CD4-positive, alpha-beta memory T cell (primary cell): Measurements from ENCODE around the gene LHFPL3. TPM values are rescaled to one million over a fixed set of nuclear protein-coding genes. Genes with fewer than 3 reads are reported as not detected.

Source experiments
- CTCF ChIA-PET: fragments of 350-600 bp; sonication (Branson Sonifier 250); formaldehyde crosslinking; loops from one replicate; lab custom pipeline; 2021; ENCODE audit warnings: inconsistent platforms; ENCODE audit not compliant: partially characterized antibody; lab: Charles Lee
- POLR2A ChIA-PET: fragments of 350-600 bp; sonication (Branson Sonifier 250); formaldehyde crosslinking; loops from one replicate; lab custom pipeline; 2021; ENCODE audit not compliant: partially characterized antibody; lab: Charles Lee
- DNase-seq, 5 donors: peaks; one replicate each; pipeline versions ENCODE4 v3.0.0 to v3.0.0-alpha.2; 2020 to 2022; ENCODE audit warnings: mixed read lengths in 1 of 5
- H3K27ac ChIP-seq: one replicate; pipeline ENCODE4 v1.7.0; 2013; ENCODE audit warnings: low read depth, low read length
- H3K27me3 ChIP-seq: 2 replicates; pipeline ENCODE4 v1.7.0; 2013; ENCODE audit warnings: mild to moderate bottlenecking, low read length, moderate library complexity; ENCODE audit not compliant: insufficient read depth
- H3K36me3 ChIP-seq: 2 replicates; pipeline ENCODE4 v1.7.0; 2013; ENCODE audit warnings: mild to moderate bottlenecking, low read length, moderate library complexity; ENCODE audit not compliant: insufficient read depth
- H3K4me1 ChIP-seq: 2 replicates; pipeline ENCODE4 v1.7.0; 2013; ENCODE audit warnings: mild to moderate bottlenecking, low read length, moderate library complexity; ENCODE audit not compliant: insufficient read depth
- H3K4me3 ChIP-seq, 2 donors: one replicate each; pipeline ENCODE4 v1.7.0; 2013; ENCODE audit warnings: low read length in 2 of 2, mild to moderate bottlenecking in 1 of 2
- H3K9me3 ChIP-seq, 2 donors: one replicate each; pipeline ENCODE4 v1.7.0; 2013; ENCODE audit warnings: low read length in 2 of 2, control low read depth in 1 of 2; ENCODE audit not compliant: control insufficient read depth in 1 of 2
- H3K27ac Mint-ChIP-seq, 7 donors: one replicate each; pipeline ENCODE4 v1.8.0; 2020 to 2021; ENCODE audit warnings: mixed read lengths in 7 of 7, mild to moderate bottlenecking in 6 of 7, inconsistent platforms in 3 of 7, moderate library complexity in 3 of 7
- H3K27me3 Mint-ChIP-seq, 2 donors: one replicate each; pipeline ENCODE4 v1.8.0; 2020 to 2021; ENCODE audit warnings: mixed read lengths in 2 of 2
- H3K36me3 Mint-ChIP-seq, 2 donors: one replicate each; pipeline ENCODE4 v1.8.0; 2020 to 2021; ENCODE audit warnings: mixed read lengths in 2 of 2, inconsistent platforms in 1 of 2, mild to moderate bottlenecking in 1 of 2
- H3K4me1 Mint-ChIP-seq, 4 donors: one replicate each; pipeline ENCODE4 v1.8.0; 2020 to 2021; ENCODE audit warnings: mixed read lengths in 4 of 4, mild to moderate bottlenecking in 1 of 4
- H3K4me3 Mint-ChIP-seq, 8 donors: one replicate each; pipeline ENCODE4 v1.8.0; 2020 to 2021; ENCODE audit warnings: mixed read lengths in 8 of 8, mild to moderate bottlenecking in 7 of 8, moderate library complexity in 6 of 8, inconsistent platforms in 3 of 8
- H3K9me3 Mint-ChIP-seq, 8 donors: one replicate each; pipeline ENCODE4 v1.8.0; 2020 to 2021; ENCODE audit warnings: mixed read lengths in 8 of 8, mild to moderate bottlenecking in 5 of 8, inconsistent platforms in 3 of 8, moderate library complexity in 1 of 8
- intact Hi-C: fragments of 100-400 bp; cut with micrococcal nuclease; formaldehyde crosslinking; loops from one replicate; pipeline ENCODE4 v1.15.1; 2023
- polyA plus RNA-seq, 2 donors: library from polyadenylated mRNA; unstranded; fragments of 300-500 nt; fragmentation: Illumina TruSeq; gene quantifications; one replicate each; pipeline ENCODE4 v1.2.3, GENCODE V29; 2021
- total RNA-seq, 2 experiments: library from RNA; stranded (reverse); gene quantifications; one replicate each; pipeline ENCODE4 v1.2.3, GENCODE V29; 2021

LHFPL3 gene
- total and polyA plus RNA-seq, 4 experiments from 2014 or later, result not detected

GRCh38 chr7:104926601-104927041 is 598.2 kb downstream of the LHFPL3 start:
- Mint-ChIP-seq H3K9me3 (peaks cover 0 to 2% (median 0%) of the 10 kb centered on the region in 8 donors), H3K4me3 (no peak overlapping the region), H3K36me3 (no peaks in the 10 kb centered on the region), H3K27me3 (no peaks in the 10 kb centered on the region), H3K4me1 (peaks cover 0 to 6% (median 4%) of the 10 kb centered on the region in 4 donors), H3K27ac (no peak overlapping the region)
- Histone ChIP-seq H3K4me3 (no peak overlapping the region), H3K36me3 (no peaks in the 10 kb centered on the region), H3K27me3 (no peaks in the 10 kb centered on the region), H3K9me3 (no peaks in the 10 kb centered on the region), H3K27ac (no peak overlapping the region), H3K4me1 (peaks cover 6% of the 10 kb centered on the region)
- CTCF ChIA-PET, result interaction anchor here (1.1 to 15.5 kb wide), 6 partner anchors 8 to 132 kb away, joined by 3 to 339 read pairs (median 10); no protein-coding TSS in a partner anchor
- intact Hi-C loops, result no loop called here
- POLR2A ChIA-PET, result interaction anchor here (1.6 to 1.9 kb wide), 2 partner anchors 48 to 57 kb away, joined by 3 to 6 read pairs; no protein-coding TSS in a partner anchor
- no peak for DNase-seq

GRCh38 chr7:104927055-104927454 is 598.7 kb downstream of the LHFPL3 start:
- ChIA-PET CTCF (interaction anchor here (0.9 to 15.5 kb wide), 7 partner anchors 8 to 132 kb away, joined by 3 to 339 read pairs (median 10); no protein-coding TSS in a partner anchor), POLR2A (interaction anchor here (1.0 to 1.9 kb wide), 3 partner anchors 22 to 56 kb away, joined by 3 to 6 read pairs (median 3); no protein-coding TSS in a partner anchor)
- intact Hi-C loops, result no loop called here
- Mint-ChIP-seq H3K4me3 (no peak overlapping the region), H3K27ac (no peak overlapping the region), H3K27me3 (no peaks in the 10 kb centered on the region), H3K36me3 (no peaks in the 10 kb centered on the region), H3K9me3 (peaks cover 0 to 2% (median 0%) of the 10 kb centered on the region in 8 donors), H3K4me1 (peaks cover 0 to 6% (median 4%) of the 10 kb centered on the region in 4 donors)
- H3K4me3 ChIP-seq, result no peak overlapping the region
- no peaks in the 10 kb centered on the region for H3K9me3 ChIP-seq
- peaks cover 6% of the 10 kb centered on the region for H3K4me1 ChIP-seq
- no peak overlapping the region for H3K27ac ChIP-seq
- H3K36me3 ChIP-seq, result no peaks in the 10 kb centered on the region
- H3K27me3 ChIP-seq, result no peaks in the 10 kb centered on the region
- no peak for DNase-seq

GRCh38 chr7:104928721-104929400 is 600.5 kb downstream of the LHFPL3 start:
- peaks cover 0 to 3% (median 0%) of the 10 kb centered on the region in 4 donors for H3K4me1 Mint-ChIP-seq
- Histone ChIP-seq H3K9me3 (no peaks in the 10 kb centered on the region), H3K4me3 (no peak overlapping the region), H3K27me3 (no peaks in the 10 kb centered on the region), H3K36me3 (no peaks in the 10 kb centered on the region), H3K27ac (no peak overlapping the region), H3K4me1 (no peaks in the 10 kb centered on the region)
- ChIA-PET CTCF (interaction anchor here (0.7 to 2.7 kb wide), 4 partner anchors 9 to 45 kb away, joined by 3 to 16 read pairs (median 7); no protein-coding TSS in a partner anchor), POLR2A (no interaction called here)
- H3K4me3 Mint-ChIP-seq, result no peak overlapping the region
- no peak overlapping the region for H3K27ac Mint-ChIP-seq
- DNase-seq, result no peak
- no peaks in the 10 kb centered on the region for H3K36me3 Mint-ChIP-seq
- peaks cover 0 to 2% (median 0%) of the 10 kb centered on the region in 8 donors for H3K9me3 Mint-ChIP-seq
- H3K27me3 Mint-ChIP-seq, result no peaks in the 10 kb centered on the region
- intact Hi-C loops, result no loop called here

GRCh38 chr7:104929921-104930320 is 601.5 kb downstream of the LHFPL3 start:
- H3K27ac Mint-ChIP-seq, result peak overlapping the region in 1 of 7 donors; percentile 48
- no peaks in the 10 kb centered on the region for H3K9me3 ChIP-seq
- H3K9me3 Mint-ChIP-seq, result peaks cover 0 to 2% (median 0%) of the 10 kb centered on the region in 8 donors
- intact Hi-C loops, result no loop called here
- H3K27me3 Mint-ChIP-seq, result no peaks in the 10 kb centered on the region
- no peak overlapping the region for H3K4me3 Mint-ChIP-seq
- H3K27me3 ChIP-seq, result no peaks in the 10 kb centered on the region
- no peak overlapping the region for H3K4me3 ChIP-seq
- no peak overlapping the region for H3K27ac ChIP-seq
- DNase-seq, result no peak
- CTCF ChIA-PET, result interaction anchor here (1.6 to 2.5 kb wide), 2 partner anchors 8 to 12 kb away, joined by 5 to 9 read pairs; no protein-coding TSS in a partner anchor
- H3K4me1 Mint-ChIP-seq, result peaks cover 0 to 3% (median 0%) of the 10 kb centered on the region in 4 donors
- H3K4me1 ChIP-seq, result no peaks in the 10 kb centered on the region
- no peaks in the 10 kb centered on the region for H3K36me3 Mint-ChIP-seq
- H3K36me3 ChIP-seq, result no peaks in the 10 kb centered on the region
- POLR2A ChIA-PET, result interaction anchor here (1.4 kb wide), 1 partner anchor 13 kb away, joined by 4 read pairs; no protein-coding TSS in a partner anchor

- intact Hi-C loops, result no loop called here
- no peaks in the 10 kb centered on the region for H3K36me3 ChIP-seq
- POLR2A ChIA-PET, result no interaction called here
- H3K27ac ChIP-seq, result no peak overlapping the region
- H3K27me3 ChIP-seq, result no peaks in the 10 kb centered on the region
- H3K4me3 ChIP-seq, result no peak overlapping the region
- H3K4me1 Mint-ChIP-seq, result peaks cover 0 to 3% (median 0%) of the 10 kb centered on the region in 4 donors
- H3K9me3 ChIP-seq, result no peaks in the 10 kb centered on the region
- H3K9me3 Mint-ChIP-seq, result peaks cover 0 to 2% (median 0%) of the 10 kb centered on the region in 8 donors
- peak overlapping the region in 1 of 7 donors; percentile 60 for H3K27ac Mint-ChIP-seq
- no peaks in the 10 kb centered on the region for H3K27me3 Mint-ChIP-seq
- no peaks in the 10 kb centered on the region for H3K36me3 Mint-ChIP-seq
- H3K4me1 ChIP-seq, result no peaks in the 10 kb centered on the region
- no peak for DNase-seq
- CTCF ChIA-PET, result interaction anchor here (0.6 to 2.5 kb wide), 4 partner anchors 9 to 213 kb away, joined by 3 to 9 read pairs (median 4); no protein-coding TSS in a partner anchor
- H3K4me3 Mint-ChIP-seq, result no peak overlapping the region
Measured at GRCh38 chr7:104931181-104931781, 602.9 kb downstream of the LHFPL3 start.

- H3K36me3 Mint-ChIP-seq, result no peaks in the 10 kb centered on the region
- Histone ChIP-seq H3K36me3 (no peaks in the 10 kb centered on the region), H3K27me3 (no peaks in the 10 kb centered on the region), H3K27ac (no peak overlapping the region), H3K4me1 (no peaks in the 10 kb centered on the region), H3K4me3 (no peak overlapping the region), H3K9me3 (no peaks in the 10 kb centered on the region)
- H3K27me3 Mint-ChIP-seq, result no peaks in the 10 kb centered on the region
- ChIA-PET POLR2A (interaction anchor here (0.6 kb wide), 1 partner anchor 8 kb away, joined by 3 read pairs; no protein-coding TSS in a partner anchor), CTCF (interaction anchor here (2.2 kb wide), 1 partner anchor 50 kb away, joined by 4 read pairs; no protein-coding TSS in a partner anchor)
- peak overlapping the region in 1 of 7 donors; percentile 61 for H3K27ac Mint-ChIP-seq
- no peak for DNase-seq
- H3K4me1 Mint-ChIP-seq, result peaks cover 0 to 3% (median 0%) of the 10 kb centered on the region in 4 donors
- no peak overlapping the region for H3K4me3 Mint-ChIP-seq
- intact Hi-C loops, result no loop called here
- peaks cover 0 to 2% (median 0%) of the 10 kb centered on the region in 8 donors for H3K9me3 Mint-ChIP-seq
Measured at GRCh38 chr7:104933022-104933421, 604.6 kb downstream of the LHFPL3 start.
